A673 (cell line): ENCODE data around the gene CNRIP1. TPM values are rescaled to one million over a fixed set of nuclear protein-coding genes. Genes with fewer than 3 reads are reported as not detected.

Source experiments
- BruUV-seq: library from RNA; stranded (reverse); fragments of 400-500 nt; replicated peaks from 2 replicates; lab custom pipeline; 2021; lab: Mats Ljungman, UMichigan
- CTCF ChIA-PET: fragments of 300-600 bp; sonication (Branson Sonifier 250); formaldehyde crosslinking; loops from one replicate; lab custom pipeline; 2022; ENCODE audit warnings: antibody characterized with exemption; lab: Charles Lee
- POLR2A ChIA-PET: fragments of 300-600 bp; sonication (Branson Sonifier 250); formaldehyde crosslinking; loops from one replicate; lab custom pipeline; 2022; ENCODE audit warnings: antibody characterized with exemption; ENCODE audit not compliant: low non-redundant PET; lab: Charles Lee
- DNase-seq: peaks from one replicate; pipeline ENCODE4 v3.0.0-alpha.2; 2015; ENCODE audit warnings: low spot score
- H3K27ac ChIP-seq: fragments of 200-600 bp; sonication (generic); 2 replicates; pipeline ENCODE4 v1.5.1; 2016; ENCODE audit warnings: mixed run types, low read depth, mild to moderate bottlenecking, mixed read lengths, antibody characterized with exemption, low read length; ENCODE audit not compliant: poor library complexity, severe bottlenecking
- H3K27me3 ChIP-seq: fragments of 200-600 bp; sonication (generic); replicated peaks from 2 replicates; pipeline ENCODE4 v1.6.1; 2017; ENCODE audit warnings: mixed run types, low read depth, mild to moderate bottlenecking, mixed read lengths, antibody characterized with exemption, low read length; ENCODE audit not compliant: insufficient read depth, poor library complexity
- H3K36me3 ChIP-seq: fragments of 200-600 bp; sonication (generic); 2 replicates; pipeline ENCODE4 v1.6.1; 2016; ENCODE audit warnings: mixed run types, mild to moderate bottlenecking, mixed read lengths, antibody characterized with exemption, low read length; ENCODE audit not compliant: insufficient read depth, poor library complexity, severe bottlenecking
- H3K4me1 ChIP-seq: fragments of 200-600 bp; sonication (generic); 2 replicates; pipeline ENCODE4 v1.6.1; 2017; ENCODE audit warnings: mixed run types, mild to moderate bottlenecking, mixed read lengths, antibody characterized with exemption, low read length; ENCODE audit not compliant: insufficient read depth, poor library complexity, severe bottlenecking
- H3K4me3 ChIP-seq: fragments of 200-600 bp; sonication (generic); 2 replicates; pipeline ENCODE4 v1.5.1; 2016; ENCODE audit warnings: low read depth, mixed run types, mild to moderate bottlenecking, mixed read lengths, low read length; ENCODE audit not compliant: poor library complexity, severe bottlenecking
- H3K9me3 ChIP-seq: fragments of 200-600 bp; sonication (generic); 2 replicates; pipeline ENCODE4 v1.6.1; 2016; ENCODE audit warnings: mixed run types, low read depth, mild to moderate bottlenecking, mixed read lengths, antibody characterized with exemption, low read length; ENCODE audit not compliant: poor library complexity, severe bottlenecking
- EZH2 ChIP-seq: fragments of 200-600 bp; sonication (generic); IDR thresholded peaks from 2 replicates; pipeline ENCODE4 v1.6.1; 2017; ENCODE audit warnings: borderline replicate concordance, low read depth, mild to moderate bottlenecking, mixed read lengths, antibody characterized with exemption, low read length; ENCODE audit not compliant: poor library complexity, severe bottlenecking
- intact Hi-C: fragments of 100-400 bp; cut with micrococcal nuclease; formaldehyde crosslinking; loops from one replicate; pipeline ENCODE4 v1.10.0; 2022; ENCODE audit not compliant: unreplicated experiment
- total RNA-seq: library from RNA; stranded (reverse); gene quantifications from 2 replicates; pipeline ENCODE4 v1.2.3, GENCODE V29; 2021
- TF ChIP-seq, protein P1 (sequence below): fragments of 300-800, 200-600 bp; sonication (generic); conservative IDR thresholded peaks from 2 replicates; pipeline ENCODE4 v1.5.1; 2017; ENCODE audit warnings: low read depth, mild to moderate bottlenecking, antibody characterized with exemption, low read length, moderate library complexity, mixed read lengths

The CNRIP1 gene
- total RNA-seq, 1 experiment from 2014 or later: 18.4 TPM

GRCh38 chr2:68345129-68345875, 25.6 kb upstream of the CNRIP1 start:
- TF ChIP-seq, protein P1, sequence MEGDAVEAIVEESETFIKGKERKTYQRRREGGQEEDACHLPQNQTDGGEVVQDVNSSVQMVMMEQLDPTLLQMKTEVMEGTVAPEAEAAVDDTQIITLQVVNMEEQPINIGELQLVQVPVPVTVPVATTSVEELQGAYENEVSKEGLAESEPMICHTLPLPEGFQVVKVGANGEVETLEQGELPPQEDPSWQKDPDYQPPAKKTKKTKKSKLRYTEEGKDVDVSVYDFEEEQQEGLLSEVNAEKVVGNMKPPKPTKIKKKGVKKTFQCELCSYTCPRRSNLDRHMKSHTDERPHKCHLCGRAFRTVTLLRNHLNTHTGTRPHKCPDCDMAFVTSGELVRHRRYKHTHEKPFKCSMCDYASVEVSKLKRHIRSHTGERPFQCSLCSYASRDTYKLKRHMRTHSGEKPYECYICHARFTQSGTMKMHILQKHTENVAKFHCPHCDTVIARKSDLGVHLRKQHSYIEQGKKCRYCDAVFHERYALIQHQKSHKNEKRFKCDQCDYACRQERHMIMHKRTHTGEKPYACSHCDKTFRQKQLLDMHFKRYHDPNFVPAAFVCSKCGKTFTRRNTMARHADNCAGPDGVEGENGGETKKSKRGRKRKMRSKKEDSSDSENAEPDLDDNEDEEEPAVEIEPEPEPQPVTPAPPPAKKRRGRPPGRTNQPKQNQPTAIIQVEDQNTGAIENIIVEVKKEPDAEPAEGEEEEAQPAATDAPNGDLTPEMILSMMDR: no peak
- TF ChIP-seq EZH2: no peak
- no peaks in the 10 kb centered on the region for H3K4me1 ChIP-seq
- intact Hi-C loops: no loop called here
- no peaks in the 10 kb centered on the region for H3K36me3 ChIP-seq
- DNase-seq: no peak
- peaks cover 23% of the 10 kb centered on the region for H3K27me3 ChIP-seq
- no peak overlapping the region for H3K27ac ChIP-seq
- no TSS peak for BruUV-seq
- ChIA-PET CTCF (no interaction called here), POLR2A (no interaction called here)
- no peaks in the 10 kb centered on the region for H3K9me3 ChIP-seq
- H3K4me3 ChIP-seq: no peak overlapping the region

DNA sequence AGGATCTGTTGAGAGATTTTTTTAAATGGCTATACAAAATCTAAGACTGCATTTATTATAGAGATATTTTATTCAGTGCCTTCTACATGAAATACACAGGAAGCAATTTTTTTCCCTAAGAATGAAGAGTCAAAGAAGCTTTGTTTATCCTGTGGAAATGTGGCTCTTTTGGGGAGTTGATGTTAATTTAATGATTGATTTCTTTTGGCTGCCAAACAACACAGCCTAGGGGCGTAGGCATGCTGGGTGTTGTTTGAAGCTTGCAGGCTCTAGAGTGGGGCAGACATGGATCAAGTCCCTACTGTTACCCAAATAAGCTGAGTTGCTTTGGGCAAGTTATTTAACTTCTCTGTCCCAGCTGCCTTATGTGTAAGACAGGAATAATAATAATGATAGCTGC, 24.3 kb upstream of the CNRIP1 start:
- intact Hi-C loops: no loop called here
- Histone ChIP-seq H3K27ac (no peak overlapping the region), H3K36me3 (no peaks in the 10 kb centered on the region), H3K4me3 (no peak overlapping the region), H3K27me3 (peaks cover 34% of the 10 kb centered on the region), H3K4me1 (no peaks in the 10 kb centered on the region), H3K9me3 (no peaks in the 10 kb centered on the region)
- TF ChIP-seq, protein P1: no peak
- POLR2A ChIA-PET: no interaction called here
- CTCF ChIA-PET: interaction anchor here (0.6 kb wide), 1 partner anchor 12 kb away, joined by 4 read pairs; no protein-coding TSS in a partner anchor
- BruUV-seq: no TSS peak
- no peak for DNase-seq

DNA sequence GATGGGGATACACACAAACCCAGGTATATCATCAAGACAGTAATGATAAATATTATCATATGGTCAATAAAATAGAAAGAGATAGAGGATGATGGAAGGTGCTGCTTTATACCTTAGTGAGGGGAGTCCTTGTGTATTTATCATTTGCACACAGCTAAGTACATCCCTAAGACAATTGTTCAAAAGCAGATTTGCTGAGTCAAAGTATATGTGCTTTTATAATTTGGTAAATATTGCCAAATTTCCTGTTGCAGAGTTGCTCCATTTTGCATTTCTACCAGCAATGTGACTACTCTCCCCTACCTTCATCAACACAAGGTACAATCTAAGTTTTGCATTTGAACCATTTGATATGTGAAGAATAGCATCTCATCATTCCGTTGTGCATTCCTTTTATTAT, 22.7 kb upstream of the CNRIP1 start:
- no peaks in the 10 kb centered on the region for H3K36me3 ChIP-seq
- no peaks in the 10 kb centered on the region for H3K4me1 ChIP-seq
- intact Hi-C loops: no loop called here
- H3K27ac ChIP-seq: no peak overlapping the region
- H3K9me3 ChIP-seq: no peaks in the 10 kb centered on the region
- CTCF ChIA-PET: no interaction called here
- H3K4me3 ChIP-seq: no peak overlapping the region
- POLR2A ChIA-PET: no interaction called here
- DNase-seq: no peak
- peaks cover 41% of the 10 kb centered on the region for H3K27me3 ChIP-seq
- BruUV-seq: no TSS peak
- TF ChIP-seq EZH2: no peak
- TF ChIP-seq, protein P1: no peak
